OCI-LY7 (cell line): Measurements from ENCODE around the gene FOXA1. TPM values are rescaled to one million over a fixed set of nuclear protein-coding genes. Genes with fewer than 3 reads are reported as not detected.

Source experiments
- BruUV-seq: library from RNA; stranded (reverse); fragments of 400-500 nt; replicated peaks from 2 replicates; lab custom pipeline; 2021; lab: Mats Ljungman, UMichigan
- CTCF ChIA-PET: fragments of 300-600 bp; sonication (Branson Sonifier 250); formaldehyde crosslinking; loops from one replicate; lab custom pipeline; 2022; ENCODE audit warnings: antibody characterized with exemption; ENCODE audit not compliant: unreplicated experiment; lab: Charles Lee
- POLR2A ChIA-PET: fragments of 300-600 bp; sonication (Branson Sonifier 250); formaldehyde crosslinking; loops from one replicate; lab custom pipeline; 2022; ENCODE audit warnings: antibody characterized with exemption; lab: Charles Lee
- DNase-seq: peaks from one replicate; pipeline ENCODE4 v3.0.0-alpha.2; 2015; ENCODE audit warnings: low spot score
- H2AFZ ChIP-seq: fragments of 200-600 bp; sonication (generic), shearing (Covaris generic); 2 replicates; pipeline ENCODE4 v1.6.1; 2014; ENCODE audit warnings: mild to moderate bottlenecking, antibody characterized with exemption, low read length, moderate library complexity
- H3K27ac ChIP-seq: fragments of 200-600 bp; sonication (generic); 2 replicates; pipeline ENCODE4 v1.5.1; 2014; ENCODE audit warnings: mixed run types, low read depth, mild to moderate bottlenecking, moderate library complexity, low read length, inconsistent platforms; ENCODE audit not compliant: poor library complexity, severe bottlenecking
- H3K36me3 ChIP-seq: fragments of 200-600 bp; sonication (generic); 2 replicates; pipeline ENCODE4 v1.6.1; 2014; ENCODE audit warnings: mild to moderate bottlenecking, antibody characterized with exemption, low read length, moderate library complexity, mixed read lengths; ENCODE audit not compliant: insufficient read depth
- H3K4me1 ChIP-seq: fragments of 200-600 bp; sonication (generic); 2 replicates; pipeline ENCODE4 v1.5.1; 2014; ENCODE audit warnings: mild to moderate bottlenecking, low read length; ENCODE audit not compliant: insufficient read depth, poor library complexity, severe bottlenecking
- H3K4me2 ChIP-seq: fragments of 200-600 bp; sonication (generic); 2 replicates; pipeline ENCODE4 v1.6.1; 2014; ENCODE audit warnings: mild to moderate bottlenecking, low read length
- H3K4me3 ChIP-seq: fragments of 200-600 bp; sonication (generic); 2 replicates; pipeline ENCODE4 v1.5.1; 2014; ENCODE audit warnings: mild to moderate bottlenecking, low read depth, low read length; ENCODE audit not compliant: poor library complexity, severe bottlenecking
- H3K79me2 ChIP-seq: fragments of 200-600 bp; sonication (generic); 2 replicates; pipeline ENCODE4 v1.6.1; 2016; ENCODE audit warnings: low read depth, mild to moderate bottlenecking, low read length, moderate library complexity, mixed read lengths; ENCODE audit not compliant: insufficient read depth
- H3K9me2 ChIP-seq: fragments of 200-600 bp; sonication (generic); 2 replicates; pipeline ENCODE4 v1.6.1; 2016; ENCODE audit warnings: mild to moderate bottlenecking, low read length, mixed read lengths; ENCODE audit not compliant: insufficient read depth
- H3K9me3 ChIP-seq: fragments of 200-600 bp; sonication (generic); 2 replicates; pipeline ENCODE4 v1.6.1; 2014; ENCODE audit warnings: mild to moderate bottlenecking, mixed run types, low read length, mixed read lengths
- H4K20me1 ChIP-seq: fragments of 200-600 bp; sonication (generic); 2 replicates; pipeline ENCODE4 v1.6.1; 2014; ENCODE audit warnings: mild to moderate bottlenecking, antibody characterized with exemption, low read length, moderate library complexity, mixed read lengths; ENCODE audit not compliant: insufficient read depth
- CTCF ChIP-seq: fragments of 200-600 bp; sonication (generic); conservative IDR thresholded peaks from 2 replicates; pipeline ENCODE4 v1.5.1; 2014; ENCODE audit warnings: mild to moderate bottlenecking, antibody characterized with exemption, low read length, moderate library complexity, mixed read lengths
- EZH2phosphoT487 ChIP-seq: fragments of 200-600 bp; sonication (generic); IDR thresholded peaks from 2 replicates; pipeline ENCODE4 v1.6.1; 2018; ENCODE audit warnings: low read depth, borderline replicate concordance, mild to moderate bottlenecking, mixed run types, antibody characterized with exemption, low read length, moderate library complexity, mixed read lengths
- intact Hi-C: fragments of 100-400 bp; cut with micrococcal nuclease; formaldehyde crosslinking; loops from one replicate; pipeline ENCODE4 v1.10.0; 2022; ENCODE audit not compliant: unreplicated experiment
- total RNA-seq, 2 experiments: library from RNA; depleted of rRNA in 1 of 2; stranded (reverse); fragments of >200 nt in 1 of 2; shearing (Covaris generic) in 1 of 2; gene quantifications; 2 replicates each; pipeline ENCODE4 v1.2.3, GENCODE V29; 2014 to 2022

FOXA1 gene
- total RNA-seq, 2 experiments from 2014 or later: not detected

- H3K27ac ChIP-seq: no peak overlapping the region
- H4K20me1 ChIP-seq: no peaks in the 10 kb centered on the region
- DNase-seq: no peak
- POLR2A ChIA-PET: interaction anchor here (0.6 kb wide), 1 partner anchor 26 kb away, joined by 3 read pairs; no protein-coding TSS in a partner anchor
- H3K9me2 ChIP-seq: no peaks in the 10 kb centered on the region
- intact Hi-C loops: no loop called here
- TF ChIP-seq EZH2phosphoT487 (no peak), CTCF (no peak)
- no TSS peak for BruUV-seq
- H2AFZ ChIP-seq: no peak overlapping the region
- no peak overlapping the region for H3K4me2 ChIP-seq
- no peaks in the 10 kb centered on the region for H3K9me3 ChIP-seq
- CTCF ChIA-PET: no interaction called here
- no peak overlapping the region for H3K4me3 ChIP-seq
- H3K79me2 ChIP-seq: no peaks in the 10 kb centered on the region
- H3K36me3 ChIP-seq: no peaks in the 10 kb centered on the region
- no peaks in the 10 kb centered on the region for H3K4me1 ChIP-seq
These were observed 43.9 kb downstream of the FOXA1 start for GRCh38 chr14:37551119-37551518.

GRCh38 chr14:37550511-37550910 is 44.5 kb downstream of the FOXA1 start:
- DNase-seq: no peak
- Histone ChIP-seq H3K4me3 (no peak overlapping the region), H3K4me1 (no peaks in the 10 kb centered on the region), H3K9me2 (no peaks in the 10 kb centered on the region), H2AFZ (no peak overlapping the region), H3K79me2 (no peaks in the 10 kb centered on the region), H3K36me3 (no peaks in the 10 kb centered on the region), H3K9me3 (no peaks in the 10 kb centered on the region), H3K27ac (no peak overlapping the region), H4K20me1 (no peaks in the 10 kb centered on the region), H3K4me2 (no peak overlapping the region)
- no TSS peak for BruUV-seq
- ChIA-PET POLR2A (interaction anchor here (0.6 to 1.1 kb wide), 2 partner anchors 10 to 26 kb away, joined by 3 read pairs; no protein-coding TSS in a partner anchor), CTCF (no interaction called here)
- TF ChIP-seq EZH2phosphoT487 (no peak), CTCF (no peak)
- intact Hi-C loops: no loop called here

- Histone ChIP-seq H3K4me3 (no peak overlapping the region), H3K79me2 (no peaks in the 10 kb centered on the region), H3K4me2 (no peak overlapping the region), H3K36me3 (no peaks in the 10 kb centered on the region), H3K9me3 (no peaks in the 10 kb centered on the region), H3K9me2 (no peaks in the 10 kb centered on the region), H2AFZ (no peak overlapping the region), H3K27ac (no peak overlapping the region), H3K4me1 (no peaks in the 10 kb centered on the region), H4K20me1 (no peaks in the 10 kb centered on the region)
- no TSS peak for BruUV-seq
- intact Hi-C loops: no loop called here
- TF ChIP-seq CTCF: no peak
- no peak for TF ChIP-seq EZH2phosphoT487
- POLR2A ChIA-PET: no interaction called here
- CTCF ChIA-PET: no interaction called here
- no peak for DNase-seq
These were observed 48.2 kb downstream of the FOXA1 start for GRCh38 chr14:37546621-37547447.
